GM21526 (cell line): ENCODE results near the gene ADAP1.
"Not testable (repeated sequence)": the region's sequence is repeated elsewhere in the genome, so short reads cannot be mapped to it uniquely, and the experiment has no call there.

ENCODE experiments used
- ATAC-seq: cut with Tn5 transposase; IDR thresholded peaks from one replicate; pipeline ENCODE4 v1.9.1; 2021; ENCODE audit warnings: moderate library complexity; ENCODE audit not compliant: unreplicated experiment, low FRiP score

ADAP1 gene

GRCh38 chr7:874031-874749 is 80.3 kb downstream of the ADAP1 start:
- no peak for ATAC-seq

DNA sequence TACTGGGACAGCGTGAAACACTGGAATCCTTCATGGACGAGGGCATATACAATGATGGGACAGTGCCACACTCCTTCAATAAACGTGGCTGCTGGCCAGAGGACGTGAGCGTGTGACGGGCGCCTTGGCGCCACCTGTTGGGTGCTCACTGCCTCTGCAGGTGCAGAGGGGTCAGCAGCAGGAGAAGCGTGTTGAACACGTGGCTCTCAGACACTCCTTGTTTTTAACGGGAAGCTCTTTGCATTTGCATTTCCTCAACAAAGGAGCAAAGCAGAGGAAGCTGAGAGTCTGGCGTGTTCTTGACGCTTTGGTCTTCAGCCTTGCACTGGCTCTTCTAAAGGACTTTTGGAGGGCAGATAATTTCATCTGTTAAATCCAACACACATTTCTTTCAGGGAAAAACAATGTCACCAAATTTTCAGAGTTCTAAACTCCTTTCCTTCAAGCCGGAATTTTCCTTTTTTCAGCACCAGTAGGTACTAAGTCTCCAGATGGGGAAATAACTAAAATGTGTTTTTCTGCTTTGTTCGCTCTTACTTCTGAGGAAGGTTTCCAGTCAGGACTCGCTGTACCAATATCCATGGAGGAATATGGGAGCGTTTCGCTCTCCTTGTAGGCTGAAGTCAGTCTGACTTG is 81.0 kb downstream of the ADAP1 start:
- ATAC-seq: no peak

GRCh38 chr7:872685-873084 is 81.8 kb downstream of the ADAP1 start:
- not testable (repeated sequence) for ATAC-seq

DNA sequence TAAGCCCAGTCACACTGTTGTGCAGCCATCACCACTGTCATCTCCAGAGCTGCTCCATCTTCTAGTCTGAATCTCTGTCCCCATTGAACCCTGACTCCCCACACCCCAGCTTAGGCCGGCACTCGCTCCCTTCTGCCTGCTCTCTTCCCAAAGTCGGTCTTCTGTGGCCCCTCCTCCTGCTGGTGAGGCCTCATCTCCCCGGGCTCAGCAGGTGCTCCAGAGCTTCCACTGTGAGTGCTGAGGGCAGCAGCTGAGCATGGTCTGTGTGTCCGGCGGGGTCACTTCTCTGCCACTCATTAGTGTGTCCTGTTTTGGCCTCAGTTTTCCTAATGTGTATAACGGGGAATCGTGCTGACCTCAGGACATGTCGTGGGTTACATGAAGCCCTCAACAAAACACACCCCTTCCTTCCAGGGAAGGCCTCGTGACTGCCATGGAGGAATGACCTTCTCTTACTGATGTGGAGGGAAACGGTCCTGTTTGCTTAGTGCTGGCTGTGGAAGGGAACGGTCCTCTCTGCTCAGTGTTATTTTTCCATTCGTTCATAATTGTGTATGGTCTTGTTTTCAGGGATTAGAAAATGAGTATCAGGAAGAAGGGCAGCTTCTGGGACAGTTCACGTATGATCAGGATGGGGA is 82.5 kb downstream of the ADAP1 start:
- no peak for ATAC-seq

GRCh38 chr7:869348-869747 is 85.1 kb downstream of the ADAP1 start:
- no peak for ATAC-seq

- ATAC-seq: no peak
Observed at GRCh38 chr7:868189-868486, 86.3 kb downstream of the ADAP1 start.

- no peak for ATAC-seq
Observed at GRCh38 chr7:867406-868188, 86.9 kb downstream of the ADAP1 start.

- no peak for ATAC-seq
Observed at GRCh38 chr7:867001-867405, 87.5 kb downstream of the ADAP1 start.

GRCh38 chr7:865921-866320 is 88.6 kb downstream of the ADAP1 start:
- no peak for ATAC-seq

- ATAC-seq: no peak
Observed at GRCh38 chr7:863106-863505, 91.4 kb downstream of the ADAP1 start.

GRCh38 chr7:862157-862556 is 92.3 kb downstream of the ADAP1 start:
- no peak for ATAC-seq

DNA sequence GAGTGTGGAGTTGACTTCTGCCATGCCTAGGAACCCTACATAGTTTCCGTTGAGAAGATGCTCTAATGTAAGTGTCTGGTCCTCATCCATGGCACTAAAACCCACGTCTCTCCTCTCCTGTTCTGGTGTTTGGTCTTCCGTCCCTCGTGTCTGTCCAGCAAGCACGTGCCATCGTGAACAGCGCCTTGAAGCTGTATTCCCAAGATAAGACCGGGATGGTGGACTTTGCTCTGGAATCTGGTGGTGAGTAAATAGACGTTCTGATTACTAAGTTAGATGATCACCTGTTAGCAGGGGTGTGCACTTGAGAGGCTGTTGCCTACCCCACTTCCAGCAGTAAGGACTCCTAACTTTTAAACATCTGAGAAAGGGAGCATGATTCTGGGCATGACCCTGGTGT is 93.3 kb downstream of the ADAP1 start:
- no peak for ATAC-seq

GRCh38 chr7:860149-860548 is 94.3 kb downstream of the ADAP1 start:
- ATAC-seq: no peak

- ATAC-seq: no peak
Observed at GRCh38 chr7:859359-860030, 95.0 kb downstream of the ADAP1 start.

DNA sequence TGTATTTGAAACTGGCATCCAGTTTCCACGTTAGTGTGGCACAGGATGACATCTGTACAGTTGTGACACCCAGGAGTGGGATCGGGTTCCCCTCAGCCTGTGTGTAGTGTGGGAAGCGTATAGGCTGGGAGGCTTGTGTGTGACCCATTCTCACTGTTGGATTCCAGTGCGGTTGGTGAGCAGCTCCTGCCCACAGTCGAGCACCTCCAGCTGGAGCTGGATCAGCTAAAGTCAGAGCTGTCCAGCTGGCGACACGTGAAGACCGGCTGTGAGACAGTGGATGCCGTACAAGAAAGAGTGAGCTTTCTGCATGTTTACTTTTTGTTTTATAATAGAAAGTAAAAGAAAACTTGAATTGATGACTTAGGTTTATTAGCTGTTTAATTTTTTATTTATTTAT is 96.8 kb downstream of the ADAP1 start:
- no peak for ATAC-seq

GRCh38 chr7:856444-857095 is 97.9 kb downstream of the ADAP1 start:
- ATAC-seq: no peak

GRCh38 chr7:855686-856369 is 98.7 kb downstream of the ADAP1 start:
- no peak for ATAC-seq

DNA sequence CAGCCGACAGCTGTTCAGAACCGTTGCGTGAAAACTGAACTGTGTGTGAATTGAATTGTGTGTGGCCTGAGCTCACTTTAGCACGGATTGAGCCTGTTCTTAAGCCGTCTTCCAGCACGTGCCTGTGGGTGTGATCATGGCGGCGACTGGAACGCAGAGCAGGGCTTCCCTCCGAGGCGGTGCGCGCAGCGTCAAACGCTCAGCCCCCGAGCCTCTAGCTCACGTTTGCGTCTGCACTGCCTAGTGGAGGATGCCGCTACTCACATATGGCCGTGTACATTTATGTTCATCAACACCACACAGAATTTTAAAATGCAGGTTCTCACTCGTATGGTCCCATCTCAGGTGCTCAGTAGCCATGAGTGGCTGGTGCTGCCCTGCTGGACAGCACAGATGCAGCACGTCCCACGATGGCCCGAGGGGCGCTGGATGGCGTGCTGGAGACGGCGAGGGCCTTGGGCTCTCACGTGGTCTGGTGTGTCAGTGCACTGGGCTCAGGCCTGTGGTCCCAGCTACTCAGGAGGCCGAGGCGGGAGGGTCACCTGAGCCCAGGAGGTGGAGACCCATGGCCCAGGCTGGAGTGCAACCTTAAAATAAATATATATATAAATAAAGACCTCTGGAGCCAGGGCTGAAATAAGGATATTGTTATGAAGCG is 100.2 kb downstream of the ADAP1 start:
- no peak for ATAC-seq
